ENCODE measurements around the gene CHMP4A.
A peak's percentile ranks its signal among the peaks of the same experiment; 100 is the strongest.
"Not testable (repeated sequence)": the region's sequence is repeated elsewhere in the genome, so short reads cannot be mapped to it uniquely, and the experiment has no call there.

CHMP4A gene

GRCh38 chr14:24219080-24219479 is 5.8 kb upstream of the CHMP4A start:
- no peak for TF ChIP-seq CTCF (IDR thresholded peaks at IDR 0.05; ENCODE audit: poor library complexity, severe bottlenecking)
- Histone ChIP-seq H3K27ac (ENCODE audit: poor library complexity, severe bottlenecking) (no peak overlapping the region), H3K36me3 (ENCODE audit: low read depth) (peaks cover 57% of the 10 kb centered on the region), H3K27me3 (ENCODE audit: insufficient read depth, poor library complexity, severe bottlenecking) (no peaks in the 10 kb centered on the region), H3K4me3 (ENCODE audit: severe bottlenecking) (no peak overlapping the region), H3K4me1 (ENCODE audit: insufficient read depth, poor library complexity, severe bottlenecking) (peaks cover 11% of the 10 kb centered on the region), H3K9me3 (ENCODE audit: severe bottlenecking) (no peaks in the 10 kb centered on the region)
- ATAC-seq (ENCODE audit: low read depth) (no peak), DNase-seq (ENCODE audit: low spot score) (no peak)

GRCh38 chr14:24216876-24217275 is 3.6 kb upstream of the CHMP4A start:
- Histone ChIP-seq H3K4me1 (ENCODE audit: insufficient read depth, poor library complexity, severe bottlenecking) (peaks cover 13% of the 10 kb centered on the region), H3K27ac (ENCODE audit: poor library complexity, severe bottlenecking) (peak overlapping the region; percentile 82), H3K36me3 (ENCODE audit: low read depth) (peaks cover 52% of the 10 kb centered on the region)
- not testable (repeated sequence) for H3K9me3 ChIP-seq (ENCODE audit: severe bottlenecking); DNase-seq (ENCODE audit: low spot score); H3K27me3 ChIP-seq (ENCODE audit: insufficient read depth, poor library complexity, severe bottlenecking); ATAC-seq (ENCODE audit: low read depth); H3K4me3 ChIP-seq (ENCODE audit: severe bottlenecking)

GRCh38 chr14:24216345-24216699 is 3.0 kb upstream of the CHMP4A start:
- Histone ChIP-seq H3K27ac (ENCODE audit: poor library complexity, severe bottlenecking) (peak overlapping the region; percentile 82), H3K36me3 (ENCODE audit: low read depth) (peaks cover 53% of the 10 kb centered on the region), H3K9me3 (ENCODE audit: severe bottlenecking) (no peaks in the 10 kb centered on the region), H3K4me1 (ENCODE audit: insufficient read depth, poor library complexity, severe bottlenecking) (peaks cover 13% of the 10 kb centered on the region), H3K27me3 (ENCODE audit: insufficient read depth, poor library complexity, severe bottlenecking) (no peaks in the 10 kb centered on the region), H3K4me3 (ENCODE audit: severe bottlenecking) (peak overlapping the region; percentile 54)
- ATAC-seq (ENCODE audit: low read depth): no peak
- no peak for TF ChIP-seq CTCF (IDR thresholded peaks at IDR 0.05; ENCODE audit: poor library complexity, severe bottlenecking)
- no peak for DNase-seq (ENCODE audit: low spot score)

- Histone ChIP-seq H3K36me3 (ENCODE audit: low read depth) (peaks cover 56% of the 10 kb centered on the region), H3K27me3 (ENCODE audit: insufficient read depth, poor library complexity, severe bottlenecking) (no peaks in the 10 kb centered on the region), H3K4me3 (ENCODE audit: severe bottlenecking) (peak within 1 kb of the TSS; percentile 54), H3K4me1 (ENCODE audit: insufficient read depth, poor library complexity, severe bottlenecking) (peaks cover 13% of the 10 kb centered on the region), H3K9me3 (ENCODE audit: severe bottlenecking) (no peaks in the 10 kb centered on the region), H3K27ac (ENCODE audit: poor library complexity, severe bottlenecking) (peak within 1 kb of the TSS; percentile 82)
- ATAC-seq (ENCODE audit: low read depth) (peak; percentile 55), DNase-seq (ENCODE audit: low spot score) (peak; percentile 83)
- TF ChIP-seq CTCF (IDR thresholded peaks at IDR 0.05; ENCODE audit: poor library complexity, severe bottlenecking): peak; percentile 91
Observed at GRCh38 chr14:24215495-24216344, 2.4 kb upstream of the CHMP4A start, which contains the start of gene MDP1. Gene MDP1 (minus strand): TSS chr14:24216066. CDS start chr14:24215955, 111 bp downstream.

- peak; percentile 10 for TF ChIP-seq CTCF (IDR thresholded peaks at IDR 0.05; ENCODE audit: poor library complexity, severe bottlenecking)
- ATAC-seq (ENCODE audit: low read depth) (no peak), DNase-seq (ENCODE audit: low spot score) (no peak)
- Histone ChIP-seq H3K4me3 (ENCODE audit: severe bottlenecking) (peak overlapping the region; percentile 79), H3K27ac (ENCODE audit: poor library complexity, severe bottlenecking) (peak overlapping the region; percentile 82), H3K9me3 (ENCODE audit: severe bottlenecking) (no peaks in the 10 kb centered on the region), H3K36me3 (ENCODE audit: low read depth) (peaks cover 62% of the 10 kb centered on the region), H3K27me3 (ENCODE audit: insufficient read depth, poor library complexity, severe bottlenecking) (no peaks in the 10 kb centered on the region), H3K4me1 (ENCODE audit: insufficient read depth, poor library complexity, severe bottlenecking) (peaks cover 13% of the 10 kb centered on the region)
Observed at GRCh38 chr14:24213866-24214662, 776 bp upstream of the CHMP4A start.
